HCT116 (cell line): ENCODE results near the gene MTIF3.

Experiments used
- CBX3 ChIP-seq: IDR thresholded peaks from 2 replicates; pipeline ENCODE4 v1.6.1; 2012; ENCODE audit warnings: low read depth
- CTCF ChIP-seq, 3 experiments: fragments of 200-600 bp in 1 of 3; sonication (generic) in 1 of 3; IDR thresholded peaks in 2 of 3; conservative IDR thresholded peaks in 1 of 3; 2 replicates each; pipeline ENCODE4 v1.5.1; 2012 to 2017; ENCODE audit warnings: low read depth in 2 of 3, low read length in 2 of 3, antibody characterized with exemption in 1 of 3, borderline replicate concordance in 1 of 3, control low read depth in 1 of 3, mild to moderate bottlenecking in 1 of 3, mixed read lengths in 1 of 3, mixed run types in 1 of 3, moderate library complexity in 1 of 3; ENCODE audit not compliant: insufficient read depth in 1 of 3
- EZH2 ChIP-seq: fragments of 200-600 bp; sonication (generic); IDR thresholded peaks from 2 replicates; pipeline ENCODE4 v1.6.1; 2017; ENCODE audit warnings: antibody characterized with exemption, mixed run types
- JUND ChIP-seq: IDR thresholded peaks from 2 replicates; pipeline ENCODE4 v1.6.1; 2012
- POLR2AphosphoS5 ChIP-seq: IDR thresholded peaks from 2 replicates; pipeline ENCODE4 v1.6.1; 2011; ENCODE audit warnings: mild to moderate bottlenecking, low read depth, low read length, moderate library complexity
- REST ChIP-seq: IDR thresholded peaks from 2 replicates; pipeline ENCODE4 v1.6.1; 2012; ENCODE audit warnings: low read depth
- ZFX ChIP-seq: fragments of 450-650 bp; IDR thresholded peaks from 2 replicates; pipeline ENCODE4 v1.6.1; 2017

DNA sequence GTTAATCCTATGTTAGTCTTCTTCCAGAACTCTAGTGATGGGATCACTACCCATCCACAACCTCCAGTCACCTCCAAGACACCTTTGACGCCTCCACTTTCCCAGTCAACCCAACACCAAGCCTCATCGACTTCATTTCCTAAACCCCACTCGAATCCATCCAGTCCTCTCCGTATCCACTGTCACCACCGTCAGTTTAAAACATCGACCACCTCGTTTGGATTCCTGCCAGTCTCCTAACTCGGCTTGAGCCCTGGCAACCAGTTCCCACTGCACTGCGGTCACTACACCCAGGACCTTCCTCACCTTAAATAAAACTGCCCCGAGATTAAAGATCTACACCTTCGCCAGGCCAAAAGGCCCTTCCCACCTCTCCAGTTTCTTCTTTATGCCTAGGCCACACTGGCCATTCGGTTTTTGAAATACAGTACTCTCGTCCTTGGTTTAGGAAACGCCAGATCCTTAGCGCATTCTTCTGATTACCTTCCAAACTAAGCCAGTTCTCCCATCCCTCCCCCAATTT is 1.2 kb downstream of the MTIF3 start:
- TF ChIP-seq REST (no peak), POLR2AphosphoS5 (no peak), CTCF (IDR thresholded peaks at IDR 0.05 in 2 of 3, conservative IDR thresholded peaks at IDR 0.05 in 1 of 3; ENCODE audit: borderline replicate concordance in 1 of 3, insufficient read depth in 1 of 3, low read depth in 2 of 3, low read length in 2 of 3) (no peak), EZH2 (no peak), CBX3 (no peak), JUND (no peak), ZFX (no peak)
